ENCODE data around the gene BNIP1. TPM values are rescaled to one million over a fixed set of nuclear protein-coding genes. Genes with fewer than 3 reads are reported as not detected.
A peak's percentile ranks its signal among the peaks of the same experiment; 100 is the strongest.
"Not testable (repeated sequence)": the region's sequence is repeated elsewhere in the genome, so short reads cannot be mapped to it uniquely, and the experiment has no call there.

The BNIP1 gene
- total and polyA plus RNA-seq, 2 experiments from 2014 or later: 13.1 to 14.7 TPM

GRCh38 chr5:173119719-173120118, 24.6 kb upstream of the BNIP1 start:
- H3K36me3 ChIP-seq (replicated peaks; ENCODE audit: insufficient read depth, low read depth): no peaks in the 10 kb centered on the region
- H3K27ac ChIP-seq: no peak overlapping the region
- no peak for DNase-seq (ENCODE audit: low spot score)
- no peaks in the 10 kb centered on the region for H3K79me2 ChIP-seq
- H3K4me1 ChIP-seq (ENCODE audit: insufficient read depth): no peaks in the 10 kb centered on the region
- no peak overlapping the region for H3K4me3 ChIP-seq
- 100% methylated on average over 1 of the region's 1 CpG for WGBS (ENCODE audit: low lambda C conversion rate, missing lambda C conversion rate)
- no peak overlapping the region for H3K4me2 ChIP-seq
- H3K9me3 ChIP-seq (ENCODE audit: low read depth): no peaks in the 10 kb centered on the region
- H4K20me1 ChIP-seq (ENCODE audit: insufficient read depth, poor library complexity, severe bottlenecking): no peaks in the 10 kb centered on the region
- TF ChIP-seq EZH2phosphoT487 (IDR thresholded peaks at IDR 0.05; ENCODE audit: low read depth, severe bottlenecking, unreplicated experiment): no peak
- TF ChIP-seq, protein P1, sequence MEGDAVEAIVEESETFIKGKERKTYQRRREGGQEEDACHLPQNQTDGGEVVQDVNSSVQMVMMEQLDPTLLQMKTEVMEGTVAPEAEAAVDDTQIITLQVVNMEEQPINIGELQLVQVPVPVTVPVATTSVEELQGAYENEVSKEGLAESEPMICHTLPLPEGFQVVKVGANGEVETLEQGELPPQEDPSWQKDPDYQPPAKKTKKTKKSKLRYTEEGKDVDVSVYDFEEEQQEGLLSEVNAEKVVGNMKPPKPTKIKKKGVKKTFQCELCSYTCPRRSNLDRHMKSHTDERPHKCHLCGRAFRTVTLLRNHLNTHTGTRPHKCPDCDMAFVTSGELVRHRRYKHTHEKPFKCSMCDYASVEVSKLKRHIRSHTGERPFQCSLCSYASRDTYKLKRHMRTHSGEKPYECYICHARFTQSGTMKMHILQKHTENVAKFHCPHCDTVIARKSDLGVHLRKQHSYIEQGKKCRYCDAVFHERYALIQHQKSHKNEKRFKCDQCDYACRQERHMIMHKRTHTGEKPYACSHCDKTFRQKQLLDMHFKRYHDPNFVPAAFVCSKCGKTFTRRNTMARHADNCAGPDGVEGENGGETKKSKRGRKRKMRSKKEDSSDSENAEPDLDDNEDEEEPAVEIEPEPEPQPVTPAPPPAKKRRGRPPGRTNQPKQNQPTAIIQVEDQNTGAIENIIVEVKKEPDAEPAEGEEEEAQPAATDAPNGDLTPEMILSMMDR (IDR thresholded peaks at IDR 0.05; ENCODE audit: poor library complexity): no peak
- TF ChIP-seq EZH2 (IDR thresholded peaks at IDR 0.05; ENCODE audit: borderline replicate concordance): no peak
- H3K9me2 ChIP-seq (replicated peaks; ENCODE audit: insufficient read depth): no peaks in the 10 kb centered on the region
- H2AFZ ChIP-seq: no peak overlapping the region
- H3K27me3 ChIP-seq: no peaks in the 10 kb centered on the region

- 86% methylated on average over 3 of the region's 3 CpGs for WGBS (ENCODE audit: low lambda C conversion rate, missing lambda C conversion rate)
Observed at GRCh38 chr5:173123416-173123815, 20.9 kb upstream of the BNIP1 start.

GRCh38 chr5:173132166-173132565, 12.2 kb upstream of the BNIP1 start:
- not testable (repeated sequence) for H2AFZ ChIP-seq; H3K9me3 ChIP-seq (ENCODE audit: low read depth); H3K27ac ChIP-seq; H3K36me3 ChIP-seq (replicated peaks; ENCODE audit: insufficient read depth, low read depth); H3K9me2 ChIP-seq (replicated peaks; ENCODE audit: insufficient read depth); H3K4me1 ChIP-seq (ENCODE audit: insufficient read depth); H3K79me2 ChIP-seq; H3K27me3 ChIP-seq; DNase-seq (ENCODE audit: low spot score); H3K4me3 ChIP-seq; H4K20me1 ChIP-seq (ENCODE audit: insufficient read depth, poor library complexity, severe bottlenecking); H3K4me2 ChIP-seq
- 90% methylated on average over 2 of the region's 6 CpGs for WGBS (ENCODE audit: low lambda C conversion rate, missing lambda C conversion rate)

More at GRCh38 chr5:173123416-173123815, 20.9 kb upstream of the BNIP1 start:
- H3K4me2 ChIP-seq: no peak overlapping the region
- TF ChIP-seq, protein P1 (IDR thresholded peaks at IDR 0.05; ENCODE audit: poor library complexity): no peak
- no peaks in the 10 kb centered on the region for H4K20me1 ChIP-seq (ENCODE audit: insufficient read depth, poor library complexity, severe bottlenecking)
- peak; percentile 32 for DNase-seq (ENCODE audit: low spot score)
- no peaks in the 10 kb centered on the region for H3K9me2 ChIP-seq (replicated peaks; ENCODE audit: insufficient read depth)
- H3K4me1 ChIP-seq (ENCODE audit: insufficient read depth): no peaks in the 10 kb centered on the region
- no peaks in the 10 kb centered on the region for H3K79me2 ChIP-seq
- H3K9me3 ChIP-seq (ENCODE audit: low read depth): no peaks in the 10 kb centered on the region
- H3K27me3 ChIP-seq: no peaks in the 10 kb centered on the region
- H3K4me3 ChIP-seq: no peak overlapping the region
- no peak overlapping the region for H2AFZ ChIP-seq
- H3K27ac ChIP-seq: no peak overlapping the region
- no peaks in the 10 kb centered on the region for H3K36me3 ChIP-seq (replicated peaks; ENCODE audit: insufficient read depth, low read depth)

- TF ChIP-seq, protein P1 (IDR thresholded peaks at IDR 0.05; ENCODE audit: poor library complexity): no peak
- no peak for TF ChIP-seq EZH2 (IDR thresholded peaks at IDR 0.05; ENCODE audit: borderline replicate concordance)
- no peak for TF ChIP-seq EZH2phosphoT487 (IDR thresholded peaks at IDR 0.05; ENCODE audit: low read depth, severe bottlenecking, unreplicated experiment)
- 86% methylated on average over 3 of the region's 3 CpGs for WGBS (ENCODE audit: low lambda C conversion rate, missing lambda C conversion rate)
Observed at GRCh38 chr5:173138707-173139106, 5.6 kb upstream of the BNIP1 start.

More at GRCh38 chr5:173138707-173139106, 5.6 kb upstream of the BNIP1 start:
- Histone ChIP-seq H3K27ac (no peak overlapping the region), H3K4me1 (ENCODE audit: insufficient read depth) (no peaks in the 10 kb centered on the region), H2AFZ (no peak overlapping the region), H3K4me3 (no peak overlapping the region), H4K20me1 (ENCODE audit: insufficient read depth, poor library complexity, severe bottlenecking) (no peaks in the 10 kb centered on the region), H3K9me2 (replicated peaks; ENCODE audit: insufficient read depth) (no peaks in the 10 kb centered on the region), H3K79me2 (no peaks in the 10 kb centered on the region), H3K9me3 (ENCODE audit: low read depth) (no peaks in the 10 kb centered on the region), H3K4me2 (no peak overlapping the region), H3K36me3 (replicated peaks; ENCODE audit: insufficient read depth, low read depth) (no peaks in the 10 kb centered on the region), H3K27me3 (no peaks in the 10 kb centered on the region)
- no peak for DNase-seq (ENCODE audit: low spot score)
